ENCODE data around the gene ABCA13.

ABCA13 gene

DNA sequence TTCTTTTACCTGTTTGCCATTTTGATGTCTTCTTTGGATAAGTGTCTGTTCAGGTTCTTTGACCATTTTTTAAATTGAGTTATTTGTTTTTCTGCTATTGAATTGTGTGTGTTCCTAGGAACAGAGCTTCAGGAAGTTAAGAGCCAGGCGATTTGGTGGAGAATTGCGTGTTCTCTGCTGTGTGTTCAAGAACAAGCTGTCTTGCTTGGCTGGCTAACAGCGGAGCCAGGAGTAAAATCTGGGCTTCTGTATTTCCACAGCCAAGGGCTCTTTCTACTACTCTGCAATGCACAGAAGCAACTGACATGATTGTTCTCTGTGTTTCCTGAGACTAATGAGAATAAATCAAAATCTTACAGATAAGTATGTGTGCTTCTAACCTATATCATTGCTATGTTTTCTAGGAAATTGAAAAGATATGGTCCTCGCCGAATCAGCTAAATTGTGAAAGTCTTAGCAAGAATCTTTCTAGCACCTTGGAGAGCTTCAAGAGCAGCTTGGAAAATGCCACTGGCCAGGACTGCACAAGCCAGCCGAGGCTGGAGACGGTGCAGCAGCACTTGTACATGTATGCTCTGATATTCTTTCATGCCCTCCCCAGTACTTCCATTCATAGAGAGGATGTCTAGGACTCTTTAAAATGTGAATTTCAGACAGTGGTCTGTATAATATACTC is 124.2 kb downstream of the ABCA13 start:
- no peak for DNase-seq

DNA sequence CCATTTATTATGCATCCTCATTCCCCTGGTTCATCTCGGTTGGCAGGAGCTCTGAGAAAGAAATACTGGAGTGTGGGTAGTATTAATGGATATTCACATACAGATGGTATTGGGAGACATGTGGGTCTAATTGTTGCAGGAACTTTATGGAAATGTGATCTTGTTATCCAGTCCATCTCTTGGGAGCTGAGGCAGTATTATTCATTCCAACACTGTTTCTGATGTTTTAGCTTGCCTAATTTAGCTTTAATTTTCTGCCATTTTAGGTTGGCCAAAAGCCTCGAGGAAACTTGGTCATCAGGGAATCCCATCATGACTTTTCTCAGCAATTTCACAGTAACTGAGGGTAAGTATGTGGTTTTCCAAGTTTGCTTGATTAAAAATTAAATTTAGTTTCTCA is 125.7 kb downstream of the ABCA13 start:
- no peak for DNase-seq

DNA sequence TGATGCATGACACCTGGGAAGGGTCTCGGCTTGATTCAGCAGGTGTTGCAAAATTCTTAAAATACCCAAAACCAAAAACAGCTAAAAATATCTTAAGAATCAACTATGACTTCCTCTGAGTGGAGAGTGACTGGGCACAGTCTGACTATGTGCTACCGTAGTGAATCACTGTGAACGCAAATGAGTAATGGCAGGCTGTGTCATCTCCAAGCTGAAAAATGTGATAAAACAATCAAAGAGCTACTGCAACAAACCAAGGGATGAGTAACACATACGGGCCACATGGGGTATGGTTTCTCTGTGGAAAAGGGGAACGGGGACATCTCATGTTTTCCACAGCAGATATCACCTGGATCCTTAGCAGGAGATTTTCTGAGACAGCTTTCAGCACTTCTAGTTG is 127.5 kb downstream of the ABCA13 start:
- DNase-seq = no peak

DNA sequence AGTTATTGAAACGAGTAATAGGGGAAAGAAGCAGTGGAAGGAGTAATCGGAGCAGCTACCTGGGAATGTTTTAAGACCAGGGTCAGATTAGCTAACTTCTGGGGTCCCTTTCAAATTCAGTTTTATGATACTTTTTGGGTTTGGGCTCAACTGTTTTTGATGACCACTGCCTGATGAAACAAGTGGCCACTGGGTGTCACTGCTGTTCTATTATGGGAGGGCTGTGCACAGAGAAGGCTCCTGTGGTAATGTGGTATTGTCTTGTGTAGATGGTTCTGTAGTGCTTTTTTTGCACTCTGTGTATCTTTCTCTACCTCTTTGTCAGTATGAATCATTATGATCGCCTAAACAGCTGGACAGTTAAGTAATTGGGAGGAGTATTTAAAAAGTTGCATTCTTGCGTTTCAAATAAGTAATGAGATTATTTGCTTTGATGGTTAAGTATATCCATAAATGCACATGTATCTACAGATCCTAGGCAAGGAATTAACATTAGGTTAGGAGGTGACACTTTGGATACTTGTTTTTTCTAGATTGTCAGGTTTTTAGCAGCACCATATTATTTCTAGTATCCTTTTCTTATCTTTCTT is 128.4 kb downstream of the ABCA13 start:
- peak in 47 of 58 donors; percentile 2 to 73 (median 33) for DNase-seq

DNA sequence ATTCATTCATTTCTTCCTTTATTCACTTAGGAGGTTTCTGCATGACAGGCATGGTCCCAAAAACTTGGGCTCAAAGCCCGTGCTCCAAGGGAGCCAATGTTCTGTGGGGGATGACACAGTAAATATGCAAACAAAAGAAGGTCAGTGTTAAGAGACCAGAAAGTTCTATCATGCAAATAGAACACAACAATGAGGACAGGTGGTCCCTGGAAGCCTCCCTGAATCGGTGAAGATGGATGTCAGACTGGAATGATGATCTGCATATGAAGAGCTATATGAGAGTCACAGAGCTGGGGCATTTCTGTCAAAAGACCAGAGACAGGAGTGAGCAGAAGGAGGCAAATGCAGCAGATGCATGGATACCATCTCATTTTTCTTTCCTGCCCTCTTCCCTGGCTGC is 129.0 kb downstream of the ABCA13 start:
- no peak for DNase-seq

DNA sequence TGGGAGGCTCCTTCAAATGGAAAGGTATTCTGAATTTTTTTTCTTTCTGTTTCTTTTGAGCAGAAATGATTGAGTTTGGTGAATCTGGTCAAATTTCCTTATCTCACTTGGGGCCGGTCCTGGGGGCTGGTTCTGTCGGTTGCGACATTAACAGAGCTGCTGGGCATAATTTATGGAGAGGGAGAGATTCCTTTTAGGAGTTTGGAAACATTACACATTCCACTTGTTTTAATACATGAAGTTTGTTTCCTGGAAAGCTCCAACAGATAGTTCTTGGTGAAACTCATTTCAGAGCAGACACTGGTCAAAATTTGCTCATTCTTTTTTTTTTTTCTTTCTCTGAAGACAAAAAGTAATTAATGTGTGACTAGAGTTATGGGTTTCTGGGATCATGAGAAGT is 129.9 kb downstream of the ABCA13 start:
- DNase-seq = no peak

DNA sequence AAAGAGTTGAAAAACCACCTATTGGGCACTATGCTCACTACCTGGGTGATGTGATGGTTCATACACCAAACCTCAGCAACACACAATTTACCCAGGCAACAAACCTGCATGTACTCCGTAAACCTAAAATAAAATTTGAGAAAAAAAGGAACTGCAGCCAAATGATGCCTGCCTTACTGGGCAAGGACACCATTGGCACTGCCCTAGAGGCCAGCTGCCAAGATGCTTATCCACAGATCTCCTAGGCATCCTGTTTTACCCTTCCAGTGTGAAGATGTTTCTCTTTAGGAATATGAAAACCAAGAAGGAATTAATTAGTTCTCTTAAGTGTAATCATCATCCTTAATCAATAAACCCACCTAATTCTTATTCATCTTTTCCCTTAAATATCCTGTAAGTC is 133.4 kb downstream of the ABCA13 start:
- no peak for DNase-seq

DNA sequence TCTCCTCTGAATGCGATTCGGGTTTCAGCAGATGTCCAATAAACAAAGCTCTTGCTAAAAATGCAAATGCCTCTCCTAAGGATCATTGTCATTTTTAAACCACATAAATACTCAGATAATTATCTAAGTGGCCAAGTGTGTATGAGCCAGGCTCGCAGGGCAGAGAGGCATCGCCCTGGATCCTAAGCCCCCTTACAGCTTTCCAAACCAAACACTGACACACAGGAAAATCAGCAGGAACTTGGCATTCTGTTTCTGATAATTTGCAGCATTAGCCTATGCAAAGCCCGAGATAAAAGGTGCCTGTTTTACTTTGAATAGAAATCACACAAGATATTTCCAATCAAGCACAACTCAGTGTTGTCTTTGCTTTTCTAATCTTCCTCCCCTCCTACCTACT is 134.4 kb downstream of the ABCA13 start:
- DNase-seq = no peak

DNA sequence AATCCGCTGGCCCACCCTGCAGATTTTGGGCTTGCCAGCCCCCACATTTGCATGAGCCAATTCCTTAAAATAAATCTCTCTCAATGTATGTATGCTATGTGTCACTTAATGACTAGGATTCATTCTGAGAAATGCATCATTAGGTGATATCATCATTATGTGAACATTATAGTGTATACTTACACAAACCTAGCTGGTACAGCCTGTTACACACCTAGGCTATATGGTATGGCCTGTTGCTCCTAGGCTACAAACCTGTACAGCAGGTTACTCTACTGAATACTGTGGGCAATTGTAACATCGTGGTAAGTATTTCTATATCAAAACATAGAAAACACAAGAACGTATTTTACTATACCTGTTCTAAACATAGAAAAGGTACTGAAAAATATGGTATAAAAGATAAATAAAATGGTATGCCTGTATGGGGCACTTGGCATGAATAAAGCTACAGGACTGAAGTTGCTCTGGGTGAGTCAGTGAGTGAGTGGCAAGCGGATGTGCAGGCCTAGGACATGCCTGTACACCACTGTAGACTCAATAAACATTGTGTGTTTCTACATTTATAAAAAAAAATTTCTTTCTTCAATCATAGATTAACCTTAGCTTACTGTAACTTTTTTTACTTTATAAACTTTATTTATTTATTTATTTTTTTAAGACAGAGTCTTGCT is 135.9 kb downstream of the ABCA13 start:
- DNase-seq = no peak

DNA sequence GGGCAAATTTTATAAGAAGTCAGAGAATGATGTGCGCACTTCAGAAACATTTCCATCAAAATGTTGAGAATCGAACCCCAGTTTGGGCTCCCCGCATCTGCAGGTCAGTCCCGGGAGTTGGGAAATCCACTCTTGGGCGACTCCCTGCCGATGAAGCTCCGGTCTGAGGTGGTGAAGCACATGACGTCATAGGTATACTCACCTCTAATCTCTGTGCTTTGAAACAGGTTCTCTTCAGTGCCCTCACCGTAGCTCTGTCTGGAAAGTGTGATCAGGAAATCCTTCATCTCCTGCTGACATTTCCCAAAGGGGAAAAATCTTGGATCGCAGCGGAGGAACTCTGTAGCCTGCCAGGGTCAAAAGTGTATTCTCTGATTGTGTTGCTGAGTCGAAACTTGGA is 138.5 kb downstream of the ABCA13 start:
- no peak for DNase-seq

DNA sequence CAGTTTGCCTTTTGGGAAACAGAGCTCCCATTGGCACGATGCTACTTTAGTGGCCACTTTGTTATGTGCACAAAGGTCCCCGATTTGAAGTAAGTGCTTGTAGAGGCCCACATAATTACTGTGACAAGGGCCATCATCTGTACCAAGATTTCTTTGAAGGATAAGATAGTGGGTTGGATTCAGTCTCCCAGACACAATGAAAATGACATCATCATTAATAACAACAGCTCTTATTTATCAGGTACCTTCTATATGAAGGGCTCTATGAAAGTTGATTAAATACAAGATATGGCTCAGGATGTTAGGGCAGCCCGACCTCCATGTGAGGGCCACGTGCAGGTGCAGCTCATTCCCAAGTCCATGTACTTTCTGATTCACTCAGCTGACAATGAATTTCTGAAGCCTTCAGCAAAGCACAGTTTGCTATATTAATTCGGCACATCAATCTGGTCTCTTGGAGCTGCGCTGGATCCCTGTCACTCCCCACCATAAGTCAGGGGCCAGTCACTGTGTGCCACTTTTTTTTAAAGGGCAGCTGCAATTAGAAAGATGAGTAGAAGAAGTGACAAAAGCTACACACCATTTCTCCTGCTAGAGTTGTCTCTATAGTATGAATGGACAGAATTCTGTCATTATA is 140.3 kb downstream of the ABCA13 start:
- no peak for DNase-seq

DNA sequence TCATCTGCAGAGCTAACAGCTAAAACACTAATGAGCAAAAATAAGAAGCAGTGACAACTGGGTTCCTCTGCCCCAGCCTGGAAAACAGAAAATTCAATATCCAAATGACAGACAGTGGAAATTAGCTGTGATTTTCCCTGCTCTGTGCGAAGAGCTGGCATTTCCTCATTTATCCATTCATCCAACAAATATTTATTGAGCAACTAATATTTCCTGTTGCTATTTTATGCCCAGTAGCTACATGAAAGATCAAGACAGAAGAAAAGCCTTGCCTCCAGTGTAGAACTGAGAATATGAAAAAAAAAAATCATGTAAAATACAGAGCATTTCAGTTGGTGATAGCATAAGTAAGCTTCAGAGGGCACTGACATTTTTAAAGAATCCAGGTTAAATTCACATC is 140.9 kb downstream of the ABCA13 start:
- no peak for DNase-seq

DNA sequence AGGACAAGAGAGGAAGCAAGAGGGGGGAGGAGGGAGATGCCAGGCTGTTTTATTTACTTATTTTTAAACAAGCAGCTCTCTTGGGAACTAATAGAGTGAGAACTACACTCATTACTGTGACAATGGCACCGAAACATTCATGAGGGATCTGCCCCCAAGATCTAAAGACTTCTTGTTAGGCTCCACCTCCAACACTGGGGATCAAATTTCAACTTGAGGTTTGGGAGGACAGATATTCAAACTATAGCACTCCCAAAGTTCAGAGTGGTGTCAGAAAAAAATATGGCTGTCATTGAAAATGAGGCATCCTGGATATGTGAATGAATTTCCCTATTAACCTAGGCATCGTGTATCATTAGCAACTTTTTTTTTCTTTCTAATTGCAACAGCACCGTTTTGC is 145.5 kb downstream of the ABCA13 start:
- no peak for DNase-seq

DNA sequence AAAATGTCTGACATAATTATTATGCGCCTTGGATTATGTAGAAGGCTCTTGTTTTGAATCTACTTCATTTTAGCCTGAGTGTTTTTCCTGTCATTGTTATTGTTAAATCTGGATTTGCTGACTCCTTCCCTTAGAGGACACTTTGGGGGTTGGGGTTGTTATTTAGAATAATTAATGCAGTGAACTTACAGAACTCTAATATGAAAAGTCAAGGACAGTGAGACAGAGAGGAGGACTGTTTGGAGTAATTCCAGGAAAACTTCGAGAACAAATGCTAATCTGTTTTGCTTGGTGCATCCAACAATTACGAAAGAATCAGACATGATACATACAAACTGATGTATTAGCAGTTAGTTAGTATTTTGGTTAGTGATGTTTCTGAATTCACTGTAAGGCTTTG is 146.1 kb downstream of the ABCA13 start:
- no peak for DNase-seq

DNA sequence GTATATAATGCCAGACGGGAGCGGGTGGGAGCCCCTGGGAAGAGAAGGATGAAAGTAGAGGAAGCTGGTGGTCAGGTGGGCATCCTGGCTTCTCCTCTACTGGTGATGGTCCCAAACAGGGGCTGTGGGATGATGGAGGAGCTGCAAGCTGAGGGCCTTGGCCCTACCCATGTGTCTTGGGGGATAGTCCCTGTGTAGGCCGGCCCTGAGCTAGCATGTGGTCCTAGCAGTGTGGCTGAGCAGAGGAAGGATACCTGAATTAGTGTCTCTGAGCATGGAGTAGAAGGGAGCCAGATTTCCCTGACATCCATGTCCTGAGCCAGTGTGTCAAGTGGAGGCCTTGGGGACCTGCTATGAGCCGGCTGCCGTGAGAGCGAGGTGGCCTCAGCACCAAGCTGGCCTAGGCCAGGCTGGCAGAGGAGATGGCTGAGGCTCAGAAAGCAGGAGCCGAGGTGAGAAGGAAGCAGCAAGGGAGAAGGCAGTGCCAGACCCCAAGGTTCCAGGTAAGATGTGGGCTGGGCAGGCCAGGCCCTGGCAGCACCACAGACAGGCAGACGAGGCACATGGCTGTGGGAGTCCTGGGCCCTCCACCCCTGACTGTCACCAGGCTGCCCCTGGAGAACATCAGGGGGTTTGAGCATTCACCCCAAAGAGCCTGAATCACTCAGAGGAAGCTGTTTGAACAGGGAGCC is 150.2 kb downstream of the ABCA13 start:
- no peak for DNase-seq

DNA sequence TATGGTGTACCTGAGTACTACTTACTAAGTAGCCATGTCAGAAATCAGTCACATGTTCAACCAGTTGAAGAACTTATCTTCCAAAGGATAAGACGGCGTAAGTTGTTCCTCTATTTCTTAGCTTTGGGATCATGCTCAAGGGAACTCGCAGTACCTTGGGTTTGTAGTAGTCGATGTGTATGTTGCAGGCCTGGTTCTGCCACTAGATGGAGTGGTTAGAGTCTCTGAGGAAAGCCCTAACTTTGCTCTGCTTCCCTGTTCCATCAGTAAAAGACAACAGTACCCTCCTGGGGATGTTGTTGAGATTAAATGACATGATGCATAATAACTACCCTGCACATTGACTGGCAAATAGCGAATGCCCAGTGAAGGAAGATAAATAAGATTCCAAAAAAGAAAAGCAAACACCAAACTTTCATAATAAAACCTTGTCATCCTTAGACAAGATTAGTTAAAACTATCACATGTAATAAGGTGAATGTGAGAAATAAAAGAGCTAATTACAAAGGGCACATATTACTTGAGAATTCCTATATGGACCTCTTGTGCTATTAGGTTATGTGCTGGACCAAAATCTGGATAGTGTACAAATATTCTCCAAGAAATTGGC is 165.9 kb downstream of the ABCA13 start:
- DNase-seq = peak in 8 of 58 donors; percentile 3 to 43 (median 8)

DNA sequence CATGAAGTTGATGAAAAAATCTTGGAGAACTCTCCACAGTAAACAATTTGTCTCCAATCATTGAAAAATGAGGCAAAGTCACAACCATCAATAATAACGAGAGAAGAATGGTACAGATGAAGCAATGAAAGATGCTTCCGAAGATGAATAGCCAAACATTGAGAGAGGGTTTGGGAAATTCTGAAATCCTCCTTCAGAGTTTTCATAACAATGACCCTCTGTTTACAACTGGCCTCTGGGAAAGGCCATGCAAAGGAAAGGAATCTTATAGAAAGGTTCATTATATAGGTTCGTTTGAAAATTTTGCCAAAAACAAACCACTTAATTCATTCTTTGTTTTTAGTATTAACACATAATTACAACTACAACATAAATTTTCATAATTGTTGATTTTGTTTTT is 166.5 kb downstream of the ABCA13 start:
- DNase-seq = no peak

DNA sequence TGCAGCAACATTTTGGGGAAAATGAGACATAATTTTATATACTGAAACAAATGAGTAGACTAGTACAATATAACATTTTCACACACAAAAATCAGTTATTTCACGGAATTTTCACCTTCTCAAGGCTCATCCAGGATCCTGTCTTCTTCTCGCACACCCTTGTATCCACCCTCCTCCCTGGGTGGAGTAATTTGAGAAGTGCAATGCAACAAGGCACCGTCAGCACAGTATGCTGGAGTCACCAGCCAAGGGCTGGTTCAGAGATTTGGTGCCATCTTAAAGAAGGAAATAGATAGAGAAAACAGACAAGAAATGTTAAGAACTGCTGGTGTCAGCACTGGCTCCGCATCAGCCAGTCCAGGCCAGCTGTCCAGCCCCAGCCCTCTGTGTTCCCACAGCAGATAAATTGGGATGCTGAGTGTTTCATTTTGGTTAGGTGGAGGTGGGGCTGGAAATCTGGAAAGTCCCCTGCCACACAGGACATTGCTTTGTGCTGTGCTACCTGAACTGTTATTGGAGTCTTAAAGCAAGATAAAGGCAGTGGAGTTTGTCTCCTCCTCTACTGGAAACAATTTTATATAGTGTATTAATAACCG is 176.1 kb downstream of the ABCA13 start:
- no peak for DNase-seq

DNA sequence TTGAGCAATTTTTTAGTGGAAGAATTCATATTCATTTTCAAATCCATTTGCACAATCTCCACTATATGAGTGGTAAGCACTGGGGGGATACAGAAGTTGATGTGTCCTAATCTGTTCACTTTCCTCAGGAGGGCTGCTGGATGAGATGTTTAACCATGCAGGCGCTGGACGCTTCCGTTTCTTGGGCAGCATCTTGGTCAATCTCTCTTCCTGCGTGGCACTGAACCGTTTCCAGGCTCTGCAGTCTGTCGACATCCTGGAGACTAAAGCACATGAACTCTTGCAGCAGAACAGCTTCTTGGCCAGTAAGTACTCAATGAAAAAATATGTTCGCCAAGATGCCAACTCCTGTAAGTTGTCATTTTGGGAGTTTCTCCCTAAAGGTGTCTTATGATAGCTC is 179.3 kb downstream of the ABCA13 start:
- no peak for DNase-seq

DNA sequence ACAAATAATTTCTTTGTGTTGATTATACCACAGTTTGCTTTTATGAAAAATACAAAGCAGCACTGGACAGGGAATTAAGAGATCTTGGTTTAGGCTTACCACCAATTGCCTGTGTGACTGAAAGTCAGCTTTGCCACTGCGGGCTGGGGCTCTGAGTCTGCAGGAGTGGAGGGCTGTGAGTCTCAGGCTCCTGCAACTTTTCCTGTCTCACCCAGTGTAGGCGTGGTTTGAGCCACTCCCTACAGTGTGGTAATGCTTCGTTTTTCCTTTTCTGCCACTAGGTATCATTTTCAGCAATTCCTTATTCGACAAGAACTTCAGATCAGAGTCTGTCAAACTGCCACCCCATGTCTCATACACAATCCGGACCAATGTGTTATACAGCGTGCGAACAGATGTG is 180.6 kb downstream of the ABCA13 start:
- DNase-seq = no peak

DNA sequence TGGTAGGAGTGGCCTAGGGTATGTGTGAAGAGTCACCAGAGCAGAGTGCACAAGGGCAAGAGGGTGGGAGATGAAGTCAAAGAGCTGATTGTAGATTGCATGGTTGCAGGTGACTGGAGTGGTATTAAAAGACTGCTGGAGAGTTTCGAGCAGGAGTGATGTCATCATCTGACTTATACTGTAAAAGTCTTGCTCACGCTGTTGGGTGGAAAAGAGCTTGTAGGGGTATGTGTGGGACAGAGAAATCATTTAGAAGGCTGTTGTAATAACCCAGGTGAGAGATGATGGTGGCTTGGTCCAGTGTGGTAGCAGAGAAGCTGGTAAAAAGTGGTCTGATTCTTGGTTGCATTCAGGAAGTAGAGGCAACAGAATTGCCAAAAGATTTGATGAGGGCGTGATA is 184.1 kb downstream of the ABCA13 start:
- no peak for DNase-seq
